Cardiac fibroblast (primary cell): ENCODE measurements around the gene SCFD2.
A peak's percentile ranks its signal among the peaks of the same experiment; 100 is the strongest.
"Not testable (repeated sequence)": the region's sequence is repeated elsewhere in the genome, so short reads cannot be mapped to it uniquely, and the experiment has no call there.

Source experiments
- DNase-seq, 2 donors: peaks; one replicate each; pipeline versions ENCODE4 v3.0.0 to v3.0.0-alpha.2; 2010; ENCODE audit warnings: low read depth in 2 of 2
- H3K4me3 ChIP-seq, 2 donors: replicated peaks in 1 of 2; 1 replicate in 1 of 2; 2 replicates in 1 of 2; pipeline ENCODE4 v1.5.1; 2011; ENCODE audit warnings: low read depth in 2 of 2, low read length in 2 of 2, mild to moderate bottlenecking in 2 of 2, moderate library complexity in 1 of 2
- TF ChIP-seq, protein P1 (sequence below): IDR thresholded peaks from one replicate; pipeline ENCODE4 v1.5.1; 2011; ENCODE audit warnings: low read depth, mild to moderate bottlenecking, low read length, inconsistent platforms

Gene SCFD2

DNA sequence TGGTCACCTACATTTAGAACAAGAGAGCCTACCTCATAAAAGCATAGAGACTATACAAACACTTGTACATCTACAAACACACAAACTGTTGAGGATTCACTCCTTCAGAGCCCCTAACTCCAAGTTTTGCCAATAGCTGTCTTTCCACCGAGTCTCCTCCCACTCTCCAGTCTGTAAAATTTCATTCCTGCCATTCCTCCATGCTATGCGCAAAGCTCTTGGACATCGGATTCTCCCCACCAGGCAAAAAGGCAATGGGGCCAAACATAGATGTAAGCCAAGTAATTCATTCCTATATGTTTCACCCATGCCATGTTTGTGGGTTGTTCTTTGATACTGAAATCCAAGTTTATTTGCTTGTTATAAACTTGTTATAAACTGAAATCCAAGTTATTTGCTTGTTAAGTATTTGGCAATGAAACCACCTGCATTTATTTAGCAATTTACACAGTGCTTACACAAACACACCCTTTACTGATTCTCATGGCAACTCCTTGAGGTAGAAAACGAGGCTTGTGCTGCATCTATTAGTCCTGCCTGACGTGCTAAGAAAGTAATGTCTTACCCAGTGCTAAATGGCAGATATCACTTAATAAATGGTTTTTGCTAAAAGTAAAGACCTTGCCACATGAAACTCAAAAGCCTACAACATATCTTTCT is 91.1 kb downstream of the SCFD2 start:
- DNase-seq, result no peak
- TF ChIP-seq, protein P1, sequence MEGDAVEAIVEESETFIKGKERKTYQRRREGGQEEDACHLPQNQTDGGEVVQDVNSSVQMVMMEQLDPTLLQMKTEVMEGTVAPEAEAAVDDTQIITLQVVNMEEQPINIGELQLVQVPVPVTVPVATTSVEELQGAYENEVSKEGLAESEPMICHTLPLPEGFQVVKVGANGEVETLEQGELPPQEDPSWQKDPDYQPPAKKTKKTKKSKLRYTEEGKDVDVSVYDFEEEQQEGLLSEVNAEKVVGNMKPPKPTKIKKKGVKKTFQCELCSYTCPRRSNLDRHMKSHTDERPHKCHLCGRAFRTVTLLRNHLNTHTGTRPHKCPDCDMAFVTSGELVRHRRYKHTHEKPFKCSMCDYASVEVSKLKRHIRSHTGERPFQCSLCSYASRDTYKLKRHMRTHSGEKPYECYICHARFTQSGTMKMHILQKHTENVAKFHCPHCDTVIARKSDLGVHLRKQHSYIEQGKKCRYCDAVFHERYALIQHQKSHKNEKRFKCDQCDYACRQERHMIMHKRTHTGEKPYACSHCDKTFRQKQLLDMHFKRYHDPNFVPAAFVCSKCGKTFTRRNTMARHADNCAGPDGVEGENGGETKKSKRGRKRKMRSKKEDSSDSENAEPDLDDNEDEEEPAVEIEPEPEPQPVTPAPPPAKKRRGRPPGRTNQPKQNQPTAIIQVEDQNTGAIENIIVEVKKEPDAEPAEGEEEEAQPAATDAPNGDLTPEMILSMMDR, result no peak
- H3K4me3 ChIP-seq, result no peak overlapping the region

DNA sequence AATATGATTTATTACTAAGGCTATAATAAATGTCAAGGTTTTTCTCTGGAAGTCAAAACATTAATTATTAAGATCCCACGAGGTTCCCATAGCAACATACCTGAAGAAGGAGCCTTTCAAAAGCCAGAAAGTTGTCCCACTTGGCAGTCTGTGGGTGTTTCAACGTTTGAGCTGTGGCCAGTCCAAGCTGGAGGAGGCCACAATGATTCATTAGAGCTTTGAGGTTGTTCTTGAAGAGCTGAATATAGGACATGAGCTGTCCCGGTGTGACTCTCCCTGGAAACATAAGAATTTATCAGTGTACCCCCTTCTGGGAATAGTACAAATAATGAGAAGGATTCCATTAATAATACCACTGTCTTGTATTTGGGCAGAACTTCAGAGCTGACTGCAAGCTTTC is 92.1 kb downstream of the SCFD2 start:
- H3K4me3 ChIP-seq, result no peak overlapping the region
- TF ChIP-seq, protein P1, result no peak
- DNase-seq, result peak in 1 of 2 donors; percentile 67

DNA sequence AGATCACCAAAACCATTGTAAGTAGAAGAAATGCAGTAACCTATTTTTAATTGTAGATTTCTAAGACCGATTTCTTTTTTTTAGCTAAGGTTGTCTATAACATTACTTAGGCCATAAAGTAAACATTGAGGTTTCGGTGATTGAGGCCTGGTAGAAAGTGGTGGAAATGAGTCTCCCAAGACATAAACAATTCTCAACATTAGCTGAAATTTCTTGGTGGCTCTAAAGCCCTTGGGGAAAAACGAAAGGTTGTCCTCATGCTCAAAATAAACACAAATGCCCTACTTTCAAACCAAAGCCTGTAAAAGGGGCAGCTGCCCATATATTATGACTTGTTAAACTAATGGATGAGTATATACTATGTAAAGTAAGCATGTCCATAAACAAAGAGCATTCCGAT is 98.8 kb downstream of the SCFD2 start:
- no peak for DNase-seq
- no peak overlapping the region for H3K4me3 ChIP-seq
- TF ChIP-seq, protein P1, result no peak

DNA sequence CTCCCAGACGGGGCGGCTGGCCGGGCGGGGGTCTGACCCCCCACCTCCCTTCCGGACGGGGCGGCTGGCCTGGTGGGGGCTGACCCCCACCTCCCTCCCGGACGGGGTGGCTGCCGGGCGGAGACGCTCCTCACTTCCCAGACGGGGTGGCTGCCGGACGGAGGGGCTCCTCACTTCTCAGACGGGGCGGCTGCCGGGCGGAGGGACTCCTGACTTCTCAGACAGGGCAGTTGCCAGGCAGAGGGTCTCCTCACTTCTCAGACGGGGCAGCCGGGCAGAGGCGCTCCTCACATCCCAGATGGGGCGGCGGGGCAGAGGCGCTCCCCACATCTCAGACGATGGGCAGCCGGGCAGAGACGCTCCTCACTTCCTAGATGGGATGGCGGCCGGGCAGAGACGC is 109.9 kb downstream of the SCFD2 start:
- DNase-seq, H3K4me3 ChIP-seq: not testable (repeated sequence)

DNA sequence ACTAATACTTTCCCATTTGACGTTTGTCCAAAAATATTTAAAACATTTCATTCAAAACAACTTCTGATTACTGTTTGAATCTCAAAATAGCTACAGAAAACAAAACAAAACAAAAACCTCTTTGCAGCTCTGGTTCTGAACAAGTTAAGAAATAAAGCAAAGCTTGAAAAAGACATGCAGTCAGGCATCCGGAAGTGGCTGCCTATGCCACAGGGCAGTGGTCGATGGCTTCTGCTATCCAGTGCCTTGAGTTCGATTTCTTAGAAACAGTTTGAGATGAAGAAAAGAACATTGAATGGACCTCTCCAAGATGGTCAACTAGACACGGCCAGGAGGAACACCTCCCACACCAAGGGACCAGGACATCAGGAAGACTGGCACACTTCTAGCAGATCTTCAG is 125.3 kb downstream of the SCFD2 start:
- TF ChIP-seq, protein P1, result no peak
- no peak overlapping the region for H3K4me3 ChIP-seq
- no peak for DNase-seq

DNA sequence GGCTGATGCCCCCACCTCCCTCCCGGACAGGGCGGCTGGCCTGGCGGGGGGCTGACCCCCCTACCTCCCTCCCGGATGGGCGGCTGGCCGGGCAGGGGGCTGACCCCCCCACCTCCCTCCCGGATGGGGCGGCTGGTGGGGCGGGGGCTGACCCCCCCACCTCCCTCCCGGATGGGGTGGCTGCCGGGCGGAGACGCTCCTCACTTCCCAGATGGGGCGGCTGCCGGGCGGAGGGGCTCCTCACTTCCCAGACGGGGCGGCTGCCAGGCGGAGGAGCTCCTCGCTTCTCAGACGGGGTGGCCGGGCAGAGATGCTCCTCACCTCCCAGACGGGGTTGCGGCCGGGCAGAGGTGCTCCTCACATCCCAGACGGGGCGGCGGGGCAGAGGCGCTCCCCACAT is 127.5 kb downstream of the SCFD2 start:
- not testable (repeated sequence) for H3K4me3 ChIP-seq, DNase-seq

DNA sequence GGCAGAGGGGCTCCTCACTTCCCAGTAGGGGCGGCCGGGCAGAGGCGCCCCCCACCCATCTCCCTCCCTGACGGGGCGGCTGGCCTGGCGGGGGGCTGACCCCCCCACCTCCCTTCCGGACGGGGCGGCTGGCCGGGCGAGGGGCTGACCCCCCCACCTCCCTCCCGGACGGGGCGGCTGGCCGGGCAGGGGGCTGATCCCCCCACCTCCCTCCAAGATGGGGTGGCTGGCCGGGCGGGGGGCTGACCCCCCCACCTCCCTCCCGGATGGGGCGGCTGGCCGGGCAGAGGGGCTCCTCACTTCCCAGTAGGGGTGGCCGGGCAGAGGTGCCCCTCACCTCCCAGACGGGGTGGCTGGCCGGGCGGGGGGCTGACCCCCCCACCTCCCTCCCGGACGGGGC is 128.1 kb downstream of the SCFD2 start:
- not testable (repeated sequence) for DNase-seq, H3K4me3 ChIP-seq

DNA sequence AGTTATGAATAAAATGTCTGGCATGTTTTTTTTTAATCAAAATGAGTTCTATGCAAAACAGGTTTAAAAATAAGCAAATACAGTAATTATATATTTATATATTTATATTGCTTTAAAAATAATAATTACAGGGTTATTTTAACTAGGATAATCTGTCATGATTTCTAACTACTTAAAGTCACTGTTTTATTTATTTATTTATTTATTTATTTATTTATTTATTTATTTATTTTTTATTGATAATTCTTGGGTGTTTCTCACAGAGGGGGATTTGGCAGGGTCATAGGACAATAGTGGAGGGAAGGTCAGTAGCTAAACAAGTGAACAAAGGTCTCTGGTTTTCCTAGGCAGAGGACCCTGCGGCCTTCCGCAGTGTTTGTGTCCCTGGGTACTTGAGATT is 129.2 kb downstream of the SCFD2 start:
- H3K4me3 ChIP-seq, DNase-seq: not testable (repeated sequence)

DNA sequence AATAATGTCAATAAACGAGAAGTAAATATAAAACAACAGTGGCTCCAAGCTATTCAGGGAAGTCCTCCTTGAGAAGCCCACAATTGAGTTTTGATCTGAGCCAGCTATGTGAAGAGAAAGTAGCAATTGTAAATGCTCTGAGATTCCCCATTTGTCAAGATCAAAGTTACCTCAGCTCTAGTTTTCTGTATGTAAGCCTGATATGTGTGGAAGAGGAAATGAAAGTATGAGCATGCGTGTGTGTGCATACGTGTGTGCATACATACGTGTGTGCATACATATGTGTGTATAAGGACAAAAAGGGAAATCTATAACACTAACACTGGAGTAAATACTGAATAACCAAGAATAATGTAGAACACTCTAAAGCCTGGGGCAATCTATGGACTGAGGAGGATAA is 130.3 kb downstream of the SCFD2 start:
- no peak for DNase-seq
- H3K4me3 ChIP-seq, result no peak overlapping the region
- TF ChIP-seq, protein P1, result no peak
